ENCODE results near the gene MRPS12.

MRPS12 gene

GRCh38 chr19:38978326-38978689 lies 47.6 kb downstream of the MRPS12 start:
- DNase-seq: no peak

DNA sequence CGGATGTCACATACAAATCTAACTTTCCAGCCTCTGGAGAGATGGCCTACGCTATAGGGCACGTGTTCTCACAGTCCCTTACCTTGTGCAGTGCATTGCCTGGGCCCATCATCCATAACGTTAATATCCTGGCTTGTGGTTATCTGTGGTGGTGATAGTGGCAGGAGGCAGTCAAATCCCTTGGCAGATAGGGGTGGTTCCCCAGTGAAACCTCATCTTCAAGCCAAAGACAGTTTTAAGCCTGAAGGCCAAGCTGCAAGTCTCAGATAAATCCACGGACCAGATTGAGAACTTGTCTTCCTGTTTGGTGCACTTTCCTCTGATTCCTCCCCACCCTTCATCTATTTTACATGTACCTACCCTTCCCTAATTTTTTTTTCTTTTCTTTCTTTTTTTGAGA lies 49.1 kb downstream of the MRPS12 start:
- DNase-seq: no peak

- DNase-seq: no peak
Observed at GRCh38 chr19:38980583-38981374, 50.0 kb downstream of the MRPS12 start.

All from effector CD4-positive, alpha-beta T cell (primary cell).